Keratinocyte (primary cell): ENCODE measurements around the gene STRN4. TPM values are rescaled to one million over a fixed set of nuclear protein-coding genes. Genes with fewer than 3 reads are reported as not detected.

Source experiments
- DNase-seq: peaks from one replicate; pipeline ENCODE4 v3.0.0-alpha.2; 2011; ENCODE audit warnings: low read depth, missing footprints, low spot score
- FAIRE-seq: peaks from 2 replicates; lab custom pipeline; 2011; peaks lifted over from hg19 to GRCh38; lab: Jason Lieb, UNC
- H2AFZ ChIP-seq: 2 replicates; pipeline ENCODE4 v1.6.0; 2012; ENCODE audit warnings: low read length, control low read depth, inconsistent platforms; ENCODE audit not compliant: control insufficient read depth
- H3K27ac ChIP-seq: 2 replicates; pipeline ENCODE4 v1.5.1; 2011; ENCODE audit warnings: low read length; ENCODE audit not compliant: control insufficient read depth, insufficient read depth
- H3K27me3 ChIP-seq: 3 replicates; pipeline ENCODE4 v1.6.0; 2011; ENCODE audit warnings: low read length; ENCODE audit not compliant: control insufficient read depth, insufficient read depth; ENCODE audit errors: extremely low read depth
- H3K36me3 ChIP-seq, 2 experiments: 2 replicates in 1 of 2; 3 replicates in 1 of 2; pipeline ENCODE4 v1.5.1; 2011; ENCODE audit warnings: low read length in 2 of 2, mild to moderate bottlenecking in 1 of 2; ENCODE audit not compliant: control insufficient read depth in 2 of 2, insufficient read depth in 2 of 2; ENCODE audit errors: extremely low read depth in 1 of 2
- H3K4me1 ChIP-seq: 3 replicates; pipeline ENCODE4 v1.5.1; 2011; ENCODE audit warnings: low read length; ENCODE audit not compliant: control insufficient read depth, insufficient read depth; ENCODE audit errors: extremely low read depth
- H3K4me2 ChIP-seq: 3 replicates; pipeline ENCODE4 v1.6.0; 2011; ENCODE audit warnings: low read depth, low read length; ENCODE audit not compliant: control insufficient read depth, insufficient read depth; ENCODE audit errors: extremely low read depth
- H3K4me3 ChIP-seq, 3 experiments: fragments of 200-600 bp in 1 of 3; sonication (generic) in 1 of 3; 2 replicates in 2 of 3; 3 replicates in 1 of 3; pipeline ENCODE4 v1.5.1; 2011 to 2016; ENCODE audit warnings: low read length in 3 of 3, mild to moderate bottlenecking in 3 of 3, control low read depth in 2 of 3, inconsistent platforms in 1 of 3, low read depth in 1 of 3, mixed read lengths in 1 of 3, mixed run types in 1 of 3, moderate library complexity in 1 of 3; ENCODE audit not compliant: control insufficient read depth in 2 of 3, insufficient read depth in 2 of 3; ENCODE audit errors: extremely low read depth in 1 of 3
- H3K79me2 ChIP-seq: 2 replicates; pipeline ENCODE4 v1.6.0; 2012; ENCODE audit warnings: low read length; ENCODE audit not compliant: control insufficient read depth, insufficient read depth
- H3K9ac ChIP-seq: 3 replicates; pipeline ENCODE4 v1.6.0; 2011; ENCODE audit warnings: low read length; ENCODE audit not compliant: control insufficient read depth, insufficient read depth; ENCODE audit errors: extremely low read depth
- H3K9me1 ChIP-seq: 3 replicates; pipeline ENCODE4 v1.6.0; 2011; ENCODE audit warnings: low read length; ENCODE audit not compliant: control insufficient read depth, insufficient read depth; ENCODE audit errors: extremely low read depth
- H3K9me3 ChIP-seq: 2 replicates; pipeline ENCODE4 v1.5.1; 2012; ENCODE audit warnings: low read depth, low read length; ENCODE audit not compliant: control insufficient read depth
- H4K20me1 ChIP-seq: 3 replicates; pipeline ENCODE4 v1.6.0; 2011; ENCODE audit warnings: low read length; ENCODE audit not compliant: control insufficient read depth, insufficient read depth; ENCODE audit errors: extremely low read depth
- CTCF ChIP-seq, 3 experiments: IDR thresholded peaks in 1 of 3; conservative IDR thresholded peaks in 1 of 3; optimal IDR thresholded peaks in 1 of 3; 2 replicates in 2 of 3; 3 replicates in 1 of 3; pipeline versions ENCODE3 to v1.5.1; 2011; ENCODE audit warnings: low read length in 3 of 3, mild to moderate bottlenecking in 3 of 3, moderate library complexity in 2 of 3, control low read depth in 1 of 3, inconsistent platforms in 1 of 3; ENCODE audit not compliant: insufficient read depth in 2 of 3; ENCODE audit errors: extremely low read depth in 1 of 3
- EZH2 ChIP-seq: IDR thresholded peaks from one replicate; pipeline ENCODE4 v1.6.1; 2012; ENCODE audit warnings: inconsistent platforms, mild to moderate bottlenecking, low read length, moderate library complexity
- dilution Hi-C: fragments of 300-500 bp; cut with MboI; formaldehyde crosslinking; loops from one replicate; pipeline ENCODE4 v1.7.0; 2020; ENCODE audit warnings: low sequenced_read_pairs; ENCODE audit not compliant: extremely low pct_ligation_motif_present
- polyA plus RNA-seq, 5 experiments: library from polyadenylated mRNA; depleted of rRNA in 3 of 5; stranded (reverse) in 3 of 5; stranded (forward) in 1 of 5; unstranded in 1 of 5; fragments of >200 nt; gene quantifications; 1 replicate in 1 of 5; 2 replicates in 3 of 5; 3 replicates in 1 of 5; pipeline versions ENCODE4 v1.2.1 to v1.2.3, GENCODE V29; 2011 to 2012; ENCODE audit warnings: missing spikeins in 2 of 5, low read depth in 1 of 5, low replicate concordance in 1 of 5

The STRN4 gene
- polyA plus RNA-seq, 1 donor (not counting 4 experiments of a cell fraction or from before 2014, with no cell fraction given), result 37.3 TPM

GRCh38 chr19:46744005-46744691 is 2.1 kb downstream of the STRN4 start:
- peaks cover 18% of the 10 kb centered on the region for H3K4me1 ChIP-seq
- no peak overlapping the region for H3K9ac ChIP-seq
- H3K79me2 ChIP-seq, result peaks cover 73% of the 10 kb centered on the region
- TF ChIP-seq CTCF (optimal IDR thresholded peaks at IDR 0.05 in 1 of 3, IDR thresholded peaks at IDR 0.05 in 1 of 3, conservative IDR thresholded peaks at IDR 0.05 in 1 of 3; ENCODE audit: extremely low read depth in 1 of 3, insufficient read depth in 2 of 3, low read length in 3 of 3), result no peak
- TF ChIP-seq EZH2, result no peak
- dilution Hi-C loops, result no loop called here
- H3K36me3 ChIP-seq, result peaks cover 4 to 26% of the 10 kb centered on the region in 2 experiments
- no peaks in the 10 kb centered on the region for H3K27me3 ChIP-seq
- H3K9me1 ChIP-seq, result peaks cover 3% of the 10 kb centered on the region
- no peak overlapping the region for H3K27ac ChIP-seq
- peak overlapping the region; percentile 94 for H3K4me2 ChIP-seq
- H2AFZ ChIP-seq, result no peak overlapping the region
- FAIRE-seq, result no peak
- DNase-seq, result no peak
- H3K9me3 ChIP-seq, result no peaks in the 10 kb centered on the region
- H4K20me1 ChIP-seq, result peaks cover 27% of the 10 kb centered on the region
- H3K4me3 ChIP-seq, result peak overlapping the region in 2 of 3 experiments; percentile 92 to 94

DNA sequence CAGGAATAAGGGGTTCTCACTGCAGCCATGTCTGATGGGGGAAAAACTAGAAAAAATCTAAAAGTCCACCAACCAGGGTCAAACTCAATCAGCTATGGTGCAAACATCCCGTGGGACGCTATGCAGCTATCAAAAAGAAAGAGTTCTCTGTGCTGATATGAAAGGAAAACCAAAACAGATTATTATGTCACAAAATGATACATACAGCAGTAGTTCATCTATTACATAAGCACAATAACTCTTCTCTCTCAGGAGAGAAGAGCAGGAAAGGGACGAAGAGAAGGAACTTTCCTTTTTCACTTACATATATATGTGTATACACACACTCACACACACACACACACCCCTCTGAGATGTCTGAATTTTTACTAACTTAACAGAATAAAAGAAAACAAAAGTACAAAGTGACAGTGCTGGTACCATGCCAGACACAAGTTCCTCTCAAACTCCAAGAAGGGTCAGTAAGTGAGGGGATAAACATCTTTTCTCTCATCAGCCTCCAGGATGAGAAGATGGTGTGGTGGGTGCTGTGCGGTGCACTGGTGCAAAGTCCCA is 3.2 kb downstream of the STRN4 start:
- no peak for TF ChIP-seq EZH2
- no peak for TF ChIP-seq CTCF (optimal IDR thresholded peaks at IDR 0.05 in 1 of 3, IDR thresholded peaks at IDR 0.05 in 1 of 3, conservative IDR thresholded peaks at IDR 0.05 in 1 of 3; ENCODE audit: extremely low read depth in 1 of 3, insufficient read depth in 2 of 3, low read length in 3 of 3)
- H2AFZ ChIP-seq, result no peak overlapping the region
- DNase-seq (no peak), FAIRE-seq (no peak)
- H3K9me1 ChIP-seq, result peaks cover 3% of the 10 kb centered on the region
- dilution Hi-C loops, result no loop called here
- H3K27me3 ChIP-seq, result no peaks in the 10 kb centered on the region
- peaks cover 18% of the 10 kb centered on the region for H3K4me1 ChIP-seq
- H3K36me3 ChIP-seq, result peaks cover 10 to 34% of the 10 kb centered on the region in 2 experiments
- H3K4me3 ChIP-seq, result no peak overlapping the region
- H3K4me2 ChIP-seq, result no peak overlapping the region
- H3K27ac ChIP-seq, result no peak overlapping the region
- peaks cover 85% of the 10 kb centered on the region for H3K79me2 ChIP-seq
- no peak overlapping the region for H3K9ac ChIP-seq
- no peaks in the 10 kb centered on the region for H3K9me3 ChIP-seq
- H4K20me1 ChIP-seq, result peaks cover 34% of the 10 kb centered on the region
